ENCODE measurements around the gene TTC9B.

DNA sequence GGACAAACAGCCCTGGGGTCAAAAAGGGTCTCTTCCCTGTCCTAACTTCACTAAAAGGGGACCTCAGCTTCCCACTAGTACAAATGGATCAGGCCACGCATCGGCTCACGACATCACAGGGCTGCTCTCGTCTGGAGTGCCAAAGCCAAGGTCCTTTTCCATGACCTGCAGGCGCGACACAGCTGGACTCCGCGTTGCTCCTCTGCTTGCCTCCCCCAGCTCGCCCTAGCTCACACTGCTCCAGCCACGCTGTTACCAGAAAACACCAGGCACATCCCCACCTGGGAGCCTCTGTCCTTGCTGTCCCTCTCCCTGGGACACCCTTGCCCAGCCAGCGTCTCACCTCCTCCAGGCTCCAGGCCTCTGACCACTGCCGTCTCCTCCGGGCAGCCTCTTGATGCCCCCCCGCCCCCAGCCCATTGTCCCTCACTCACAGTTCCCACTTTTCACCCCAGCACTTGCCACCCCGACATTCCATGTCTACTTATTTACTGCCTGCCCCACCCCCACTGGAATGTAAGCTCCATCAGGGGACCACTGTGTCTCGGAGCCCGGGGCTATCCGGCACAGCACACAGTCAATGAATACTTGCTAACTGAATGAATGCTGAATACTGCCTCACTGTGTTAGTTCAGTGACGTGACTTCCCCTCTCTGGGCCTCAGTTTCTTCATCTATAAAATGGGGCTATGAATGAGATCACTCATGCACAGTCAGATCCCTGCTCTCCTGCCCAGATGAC, 46.3 kb upstream of the TTC9B start:
- no peak for TF ChIP-seq ZNF274 (IDR thresholded peaks at IDR 0.05; ENCODE audit: low read depth, low read length)
- TF ChIP-seq YY1 (IDR thresholded peaks at IDR 0.05; ENCODE audit: insufficient read depth, insufficient read length), result no peak
